HG03159 (cell line): ENCODE measurements around the gene PANK1.

Source experiments
- ATAC-seq: cut with Tn5 transposase; IDR thresholded peaks from one replicate; pipeline ENCODE4 v1.9.1; 2021; ENCODE audit warnings: mild to moderate bottlenecking, moderate library complexity; ENCODE audit not compliant: unreplicated experiment

PANK1 gene

GRCh38 chr10:89644967-89645741 is at the start of gene PANK1:
PANK1 (minus strand) TSS chr10:89645242; CDS start chr10:89644891, 351 bp downstream.
- ATAC-seq, result peak; percentile 36

GRCh38 chr10:89693176-89693575 is 48.1 kb upstream of the PANK1 start:
- no peak for ATAC-seq

GRCh38 chr10:89692416-89692815 is 47.4 kb upstream of the PANK1 start:
- ATAC-seq, result no peak

GRCh38 chr10:89690027-89690426 is 45.0 kb upstream of the PANK1 start:
- no peak for ATAC-seq

- ATAC-seq, result no peak
Observed at GRCh38 chr10:89685936-89686335, 40.9 kb upstream of the PANK1 start.

GRCh38 chr10:89684604-89685003 is 39.6 kb upstream of the PANK1 start:
- no peak for ATAC-seq

- ATAC-seq, result no peak
Observed at GRCh38 chr10:89683883-89684282, 38.8 kb upstream of the PANK1 start.

GRCh38 chr10:89679986-89680385 is 34.9 kb upstream of the PANK1 start:
- no peak for ATAC-seq

GRCh38 chr10:89677341-89677740 is 32.3 kb upstream of the PANK1 start:
- ATAC-seq, result no peak

- ATAC-seq, result no peak
Observed at GRCh38 chr10:89670926-89671325, 25.9 kb upstream of the PANK1 start.

GRCh38 chr10:89669985-89670384 is 24.9 kb upstream of the PANK1 start:
- ATAC-seq, result no peak

- no peak for ATAC-seq
Observed at GRCh38 chr10:89668386-89669071, 23.5 kb upstream of the PANK1 start.

- ATAC-seq, result no peak
Observed at GRCh38 chr10:89666138-89666537, 21.1 kb upstream of the PANK1 start.

- no peak for ATAC-seq
Observed at GRCh38 chr10:89665302-89665701, 20.3 kb upstream of the PANK1 start.

GRCh38 chr10:89664203-89664602 is 19.2 kb upstream of the PANK1 start:
- ATAC-seq, result no peak

- no peak for ATAC-seq
Observed at GRCh38 chr10:89663144-89663543, 18.1 kb upstream of the PANK1 start.

GRCh38 chr10:89662596-89662995 is 17.6 kb upstream of the PANK1 start:
- no peak for ATAC-seq

GRCh38 chr10:89659143-89660131 is 14.4 kb upstream of the PANK1 start:
- ATAC-seq, result no peak

GRCh38 chr10:89657302-89657701 is 12.3 kb upstream of the PANK1 start:
- no peak for ATAC-seq

- ATAC-seq, result no peak
Observed at GRCh38 chr10:89655722-89656121, 10.7 kb upstream of the PANK1 start.

GRCh38 chr10:89653410-89653869 is 8.4 kb upstream of the PANK1 start:
- ATAC-seq, result peak; percentile 42
